ENCODE data around the gene MICA.
A peak's percentile ranks its signal among the peaks of the same experiment; 100 is the strongest.

DNA sequence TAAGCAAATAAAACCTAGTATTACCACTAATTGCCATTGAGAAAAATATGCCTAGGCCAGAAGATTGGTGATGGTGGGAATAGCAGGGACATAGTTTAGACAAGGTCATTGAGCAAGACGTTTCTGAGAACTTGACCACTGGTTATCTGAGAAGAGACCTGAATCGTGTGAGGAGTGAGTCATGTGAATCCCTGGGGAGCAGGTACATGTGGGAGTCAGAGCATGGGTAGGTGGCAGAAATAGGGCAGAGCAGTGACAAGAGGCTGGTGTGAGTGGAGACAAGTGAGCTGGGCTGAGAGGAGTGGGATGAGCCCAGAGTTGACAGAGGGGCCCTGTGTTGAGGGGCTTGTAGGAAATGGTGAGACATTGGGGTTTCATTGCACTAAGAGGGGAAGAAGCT lies 16.4 kb downstream of the MICA start:
- TF ChIP-seq, protein P1, sequence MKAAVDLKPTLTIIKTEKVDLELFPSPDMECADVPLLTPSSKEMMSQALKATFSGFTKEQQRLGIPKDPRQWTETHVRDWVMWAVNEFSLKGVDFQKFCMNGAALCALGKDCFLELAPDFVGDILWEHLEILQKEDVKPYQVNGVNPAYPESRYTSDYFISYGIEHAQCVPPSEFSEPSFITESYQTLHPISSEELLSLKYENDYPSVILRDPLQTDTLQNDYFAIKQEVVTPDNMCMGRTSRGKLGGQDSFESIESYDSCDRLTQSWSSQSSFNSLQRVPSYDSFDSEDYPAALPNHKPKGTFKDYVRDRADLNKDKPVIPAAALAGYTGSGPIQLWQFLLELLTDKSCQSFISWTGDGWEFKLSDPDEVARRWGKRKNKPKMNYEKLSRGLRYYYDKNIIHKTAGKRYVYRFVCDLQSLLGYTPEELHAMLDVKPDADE (conservative IDR thresholded peaks at IDR 0.05; ENCODE audit: control insufficient read depth, low read depth, low read length) = no peak
- no peak for TF ChIP-seq ZNF431 (CRISPR knock-in tag; IDR thresholded peaks at IDR 0.05)
- TF ChIP-seq, protein P2, sequence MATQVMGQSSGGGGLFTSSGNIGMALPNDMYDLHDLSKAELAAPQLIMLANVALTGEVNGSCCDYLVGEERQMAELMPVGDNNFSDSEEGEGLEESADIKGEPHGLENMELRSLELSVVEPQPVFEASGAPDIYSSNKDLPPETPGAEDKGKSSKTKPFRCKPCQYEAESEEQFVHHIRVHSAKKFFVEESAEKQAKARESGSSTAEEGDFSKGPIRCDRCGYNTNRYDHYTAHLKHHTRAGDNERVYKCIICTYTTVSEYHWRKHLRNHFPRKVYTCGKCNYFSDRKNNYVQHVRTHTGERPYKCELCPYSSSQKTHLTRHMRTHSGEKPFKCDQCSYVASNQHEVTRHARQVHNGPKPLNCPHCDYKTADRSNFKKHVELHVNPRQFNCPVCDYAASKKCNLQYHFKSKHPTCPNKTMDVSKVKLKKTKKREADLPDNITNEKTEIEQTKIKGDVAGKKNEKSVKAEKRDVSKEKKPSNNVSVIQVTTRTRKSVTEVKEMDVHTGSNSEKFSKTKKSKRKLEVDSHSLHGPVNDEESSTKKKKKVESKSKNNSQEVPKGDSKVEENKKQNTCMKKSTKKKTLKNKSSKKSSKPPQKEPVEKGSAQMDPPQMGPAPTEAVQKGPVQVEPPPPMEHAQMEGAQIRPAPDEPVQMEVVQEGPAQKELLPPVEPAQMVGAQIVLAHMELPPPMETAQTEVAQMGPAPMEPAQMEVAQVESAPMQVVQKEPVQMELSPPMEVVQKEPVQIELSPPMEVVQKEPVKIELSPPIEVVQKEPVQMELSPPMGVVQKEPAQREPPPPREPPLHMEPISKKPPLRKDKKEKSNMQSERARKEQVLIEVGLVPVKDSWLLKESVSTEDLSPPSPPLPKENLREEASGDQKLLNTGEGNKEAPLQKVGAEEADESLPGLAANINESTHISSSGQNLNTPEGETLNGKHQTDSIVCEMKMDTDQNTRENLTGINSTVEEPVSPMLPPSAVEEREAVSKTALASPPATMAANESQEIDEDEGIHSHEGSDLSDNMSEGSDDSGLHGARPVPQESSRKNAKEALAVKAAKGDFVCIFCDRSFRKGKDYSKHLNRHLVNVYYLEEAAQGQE (IDR thresholded peaks at IDR 0.05; ENCODE audit: borderline replicate concordance) = no peak
- TF ChIP-seq, protein P2 (CRISPR knock-in tag; IDR thresholded peaks at IDR 0.05; ENCODE audit: low read depth) = no peak
- TF ChIP-seq ZNF785 (CRISPR knock-in tag; IDR thresholded peaks at IDR 0.05) = no peak
- TF ChIP-seq JUND (IDR thresholded peaks at IDR 0.05; ENCODE audit: borderline replicate concordance, low read depth, low read length) = peak; percentile 61
- TF ChIP-seq JUND (tag; IDR thresholded peaks at IDR 0.05; ENCODE audit: borderline replicate concordance, low read depth, low read length) = peak; percentile 55; the same call in 1 of the 3 replicates
- TF ChIP-seq, protein P3, sequence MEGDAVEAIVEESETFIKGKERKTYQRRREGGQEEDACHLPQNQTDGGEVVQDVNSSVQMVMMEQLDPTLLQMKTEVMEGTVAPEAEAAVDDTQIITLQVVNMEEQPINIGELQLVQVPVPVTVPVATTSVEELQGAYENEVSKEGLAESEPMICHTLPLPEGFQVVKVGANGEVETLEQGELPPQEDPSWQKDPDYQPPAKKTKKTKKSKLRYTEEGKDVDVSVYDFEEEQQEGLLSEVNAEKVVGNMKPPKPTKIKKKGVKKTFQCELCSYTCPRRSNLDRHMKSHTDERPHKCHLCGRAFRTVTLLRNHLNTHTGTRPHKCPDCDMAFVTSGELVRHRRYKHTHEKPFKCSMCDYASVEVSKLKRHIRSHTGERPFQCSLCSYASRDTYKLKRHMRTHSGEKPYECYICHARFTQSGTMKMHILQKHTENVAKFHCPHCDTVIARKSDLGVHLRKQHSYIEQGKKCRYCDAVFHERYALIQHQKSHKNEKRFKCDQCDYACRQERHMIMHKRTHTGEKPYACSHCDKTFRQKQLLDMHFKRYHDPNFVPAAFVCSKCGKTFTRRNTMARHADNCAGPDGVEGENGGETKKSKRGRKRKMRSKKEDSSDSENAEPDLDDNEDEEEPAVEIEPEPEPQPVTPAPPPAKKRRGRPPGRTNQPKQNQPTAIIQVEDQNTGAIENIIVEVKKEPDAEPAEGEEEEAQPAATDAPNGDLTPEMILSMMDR (IDR thresholded peaks at IDR 0.05 in 2 of 3, conservative IDR thresholded peaks at IDR 0.05 in 1 of 3; ENCODE audit: insufficient read depth in 2 of 3, low read depth in 1 of 3, low read length in 3 of 3) = no peak
- no peak for TF ChIP-seq CBFB (CRISPR knock-in tag; IDR thresholded peaks at IDR 0.05)
- no peak for TF ChIP-seq POLR2A (conservative IDR thresholded peaks at IDR 0.05)
